Tibial nerve (tissue), 4 donors: Measurements from ENCODE around the gene TIMM22. TPM values are rescaled to one million over a fixed set of nuclear protein-coding genes. Genes with fewer than 3 reads are reported as not detected.

Experiments
- DNase-seq, 2 donors: peaks; one replicate each; pipeline ENCODE4 v3.0.0-alpha.2; 2019; ENCODE audit warnings: low spot score in 2 of 2
- H3K27ac ChIP-seq, 4 donors: fragments of 200-600 bp; sonication (generic) in 3 of 4; one replicate each; pipeline ENCODE4 v1.5.1; 2017 to 2019; ENCODE audit warnings: mild to moderate bottlenecking in 1 of 4
- H3K27me3 ChIP-seq, 2 donors: fragments of 200-600 bp; sonication (generic) in 1 of 2; one replicate each; pipeline versions ENCODE4 v1.5.1 to v1.6.0; 2017 to 2019
- H3K36me3 ChIP-seq, 3 donors: fragments of 200-600 bp; sonication (generic); one replicate each; pipeline ENCODE4 v1.5.1; 2018 to 2019
- H3K4me1 ChIP-seq, 4 donors: fragments of 200-600 bp; sonication (generic) in 3 of 4; one replicate each; pipeline ENCODE4 v1.5.1; 2017 to 2019
- H3K4me3 ChIP-seq, 4 donors: fragments of 200-600 bp; sonication (generic) in 3 of 4; one replicate each; pipeline ENCODE4 v1.5.1; 2017 to 2019; ENCODE audit warnings: mild to moderate bottlenecking in 1 of 4, moderate library complexity in 1 of 4
- H3K9me3 ChIP-seq, 4 donors: fragments of 200-600 bp; sonication (generic) in 3 of 4; one replicate each; pipeline ENCODE4 v1.5.1; 2017 to 2019
- CTCF ChIP-seq, 5 experiments: fragments of 200-600 bp in 3 of 5; fragments of 450-650 bp in 2 of 5; sonication (generic) in 3 of 5; IDR thresholded peaks; one replicate each; pipeline ENCODE4 v1.5.1; 2016 to 2019; ENCODE audit warnings: antibody characterized with exemption in 5 of 5, mild to moderate bottlenecking in 3 of 5, moderate library complexity in 2 of 5
- EP300 ChIP-seq, 2 donors: sonication (generic); formaldehyde crosslinking; IDR thresholded peaks; one replicate each; pipeline ENCODE4 v1.6.1; 2017; ENCODE audit warnings: antibody characterized with exemption in 2 of 2, mild to moderate bottlenecking in 1 of 2
- POLR2A ChIP-seq, 2 donors: fragments of 450-650 bp; IDR thresholded peaks; one replicate each; pipeline ENCODE4 v1.6.1; 2017; ENCODE audit warnings: antibody characterized with exemption in 2 of 2, mild to moderate bottlenecking in 2 of 2, moderate library complexity in 2 of 2
- WGBS, 2 donors: methylation state at CpG; one replicate each; pipeline ENCODE4 v1.1.5; 2018; 5-methylcytosine and 5-hydroxymethylcytosine counted together
- total RNA-seq, 4 donors: library from RNA; depleted of rRNA; stranded (reverse); fragments of >200 nt; gene quantifications; one replicate each; pipeline ENCODE4 v1.1.0, GENCODE V29; 2016

TIMM22 gene
- total RNA-seq, 4 donors from 2014 or later, result 11.1 to 18.4 (median 14.7) TPM

- Histone ChIP-seq H3K9me3 (no peaks in the 10 kb centered on the region), H3K27me3 (no peaks in the 10 kb centered on the region), H3K4me3 (no peak overlapping the region), H3K36me3 (peaks cover 0 to 4% (median 0%) of the 10 kb centered on the region in 3 donors), H3K4me1 (peaks cover 0 to 65% (median 5%) of the 10 kb centered on the region in 4 donors), H3K27ac (no peak overlapping the region)
- no peak for TF ChIP-seq POLR2A (IDR thresholded peaks at IDR 0.05)
- no peak for TF ChIP-seq EP300 (IDR thresholded peaks at IDR 0.05)
- TF ChIP-seq CTCF (IDR thresholded peaks at IDR 0.05), result no peak
- no peak for DNase-seq
- WGBS, 2 donors, result 65 to 73% methylated on average over 27 of the region's 27 CpGs
Observed at GRCh38 chr17:1032391-1032790, 35.5 kb downstream of the TIMM22 start.

GRCh38 chr17:1033503-1033902 is 36.6 kb downstream of the TIMM22 start:
- no peaks in the 10 kb centered on the region for H3K36me3 ChIP-seq
- WGBS, 2 donors, result 87 to 91% methylated on average over 9 to 11 of the region's 11 CpGs
- no peak for TF ChIP-seq EP300 (IDR thresholded peaks at IDR 0.05)
- no peaks in the 10 kb centered on the region for H3K9me3 ChIP-seq
- no peak overlapping the region for H3K27ac ChIP-seq
- H3K4me1 ChIP-seq, result peaks cover 0 to 74% (median 5%) of the 10 kb centered on the region in 4 donors
- no peak overlapping the region for H3K4me3 ChIP-seq
- DNase-seq, result no peak
- H3K27me3 ChIP-seq, result no peaks in the 10 kb centered on the region

DNA sequence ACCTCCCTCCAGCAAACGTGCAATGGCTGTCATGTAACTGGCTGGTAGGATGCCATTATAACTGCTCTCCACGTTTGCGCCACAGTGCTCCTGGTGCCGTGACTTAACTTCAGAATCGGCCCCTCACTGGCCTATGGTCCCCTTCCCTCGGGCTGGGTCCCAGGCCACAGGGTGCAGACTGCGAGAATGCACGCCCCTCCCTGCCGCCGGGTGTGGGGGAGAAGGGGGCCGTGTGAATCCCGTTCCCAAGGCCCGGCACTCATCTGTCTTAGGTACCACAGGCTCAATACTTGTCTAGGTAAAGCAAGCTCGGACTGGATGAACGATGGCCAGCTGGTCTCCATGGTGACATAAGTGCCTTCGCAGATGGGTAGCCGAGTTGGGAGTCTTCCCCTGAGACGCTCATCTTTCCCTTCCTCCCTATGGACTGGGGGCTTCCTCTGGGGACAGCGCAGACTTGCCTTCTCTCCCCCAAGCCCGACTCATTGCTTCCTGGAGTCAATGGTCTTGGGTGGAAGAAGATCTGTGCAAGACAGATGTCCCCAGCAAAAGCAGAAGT is 37.8 kb downstream of the TIMM22 start:
- no peak for TF ChIP-seq CTCF (IDR thresholded peaks at IDR 0.05)
- TF ChIP-seq POLR2A (IDR thresholded peaks at IDR 0.05), result no peak
- no peak for TF ChIP-seq EP300 (IDR thresholded peaks at IDR 0.05)
- Histone ChIP-seq H3K27me3 (no peaks in the 10 kb centered on the region), H3K36me3 (no peaks in the 10 kb centered on the region), H3K4me3 (no peak overlapping the region), H3K9me3 (no peaks in the 10 kb centered on the region), H3K27ac (no peak overlapping the region), H3K4me1 (peaks cover 0 to 74% (median 15%) of the 10 kb centered on the region in 4 donors)
- DNase-seq, result no peak
- 84 to 85% methylated on average over 12 to 17 of the region's 20 CpGs for WGBS, 2 donors

- H3K4me1 ChIP-seq, result peaks cover 0 to 74% (median 21%) of the 10 kb centered on the region in 4 donors
- no peak for DNase-seq
- peak overlapping the region in 1 of 4 donors; percentile 88 for H3K27ac ChIP-seq
Observed at GRCh38 chr17:1035546-1036170, 38.7 kb downstream of the TIMM22 start.

GRCh38 chr17:1036171-1036844 is 39.4 kb downstream of the TIMM22 start:
- H3K36me3 ChIP-seq, result no peaks in the 10 kb centered on the region
- H3K4me1 ChIP-seq, result peaks cover 0 to 74% (median 20%) of the 10 kb centered on the region in 4 donors
- H3K27me3 ChIP-seq, result no peaks in the 10 kb centered on the region
- no peak for DNase-seq
- WGBS, 2 donors, result 84 to 86% methylated on average over 20 to 24 of the region's 24 CpGs
- no peaks in the 10 kb centered on the region for H3K9me3 ChIP-seq
- no peak for TF ChIP-seq CTCF (IDR thresholded peaks at IDR 0.05)
- no peak for TF ChIP-seq EP300 (IDR thresholded peaks at IDR 0.05)
- no peak for TF ChIP-seq POLR2A (IDR thresholded peaks at IDR 0.05)
- no peak overlapping the region for H3K4me3 ChIP-seq
- peak overlapping the region in 1 of 4 donors; percentile 88 for H3K27ac ChIP-seq

More at GRCh38 chr17:1035546-1036170, 38.7 kb downstream of the TIMM22 start:
- Histone ChIP-seq H3K9me3 (no peaks in the 10 kb centered on the region), H3K36me3 (no peaks in the 10 kb centered on the region), H3K4me3 (no peak overlapping the region), H3K27me3 (no peaks in the 10 kb centered on the region)
- no peak for TF ChIP-seq EP300 (IDR thresholded peaks at IDR 0.05)
- no peak for TF ChIP-seq POLR2A (IDR thresholded peaks at IDR 0.05)
- no peak for TF ChIP-seq CTCF (IDR thresholded peaks at IDR 0.05)
- WGBS, 2 donors, result 26 to 53% methylated on average over 12 to 15 of the region's 17 CpGs
